GM19238 (cell line): ENCODE results near the gene TRDMT1.

Source experiments
- DNase-seq: peaks from one replicate; pipeline ENCODE4 v3.0.0; 2011; ENCODE audit warnings: low spot score; ENCODE audit not compliant: insufficient read length

The TRDMT1 gene

GRCh38 chr10:17231788-17232187 is 30.3 kb upstream of the TRDMT1 start:
- no peak for DNase-seq

GRCh38 chr10:17229967-17230682 is 28.7 kb upstream of the TRDMT1 start:
- no peak for DNase-seq

GRCh38 chr10:17229717-17229966 is 28.2 kb upstream of the TRDMT1 start:
- no peak for DNase-seq

GRCh38 chr10:17229016-17229716 is 27.7 kb upstream of the TRDMT1 start:
- DNase-seq: no peak

- DNase-seq: no peak
These were observed 26.9 kb upstream of the TRDMT1 start, which contains the start of gene VIM for GRCh38 chr10:17228091-17229015. VIM (plus strand) TSS chr10:17228241; CDS start chr10:17229423, 1,182 bp downstream.

- DNase-seq: no peak
These were observed 26.1 kb upstream of the TRDMT1 start for GRCh38 chr10:17227367-17228090.

GRCh38 chr10:17226891-17227303 is 25.4 kb upstream of the TRDMT1 start:
- DNase-seq: no peak

- no peak for DNase-seq
These were observed 24.3 kb upstream of the TRDMT1 start for GRCh38 chr10:17225808-17226207.

- DNase-seq: no peak
These were observed 20.9 kb upstream of the TRDMT1 start for GRCh38 chr10:17222329-17222728.

GRCh38 chr10:17220652-17221100 is 19.2 kb upstream of the TRDMT1 start:
- no peak for DNase-seq

- no peak for DNase-seq
These were observed 17.6 kb upstream of the TRDMT1 start for GRCh38 chr10:17219024-17219423.

- DNase-seq: no peak
These were observed 16.3 kb upstream of the TRDMT1 start for GRCh38 chr10:17217631-17218232.

- no peak for DNase-seq
These were observed 15.5 kb upstream of the TRDMT1 start for GRCh38 chr10:17216901-17217395.

GRCh38 chr10:17216217-17216900 is 14.9 kb upstream of the TRDMT1 start:
- DNase-seq: peak; percentile 21

- DNase-seq: no peak
These were observed 14.3 kb upstream of the TRDMT1 start for GRCh38 chr10:17215782-17216122.

- no peak for DNase-seq
These were observed 13.7 kb upstream of the TRDMT1 start for GRCh38 chr10:17214971-17215781.

GRCh38 chr10:17214526-17214925 is 13.1 kb upstream of the TRDMT1 start:
- no peak for DNase-seq

GRCh38 chr10:17213646-17214349 is 12.3 kb upstream of the TRDMT1 start:
- no peak for DNase-seq

- no peak for DNase-seq
These were observed 11.3 kb upstream of the TRDMT1 start for GRCh38 chr10:17212802-17213221.
